NK-92 treated with Interleukin-12 subunit alpha and Interleukin-12 subunit beta, amount 100 ng/mL, for 24 hours (cell line): ENCODE results near the gene ING4.
A peak's percentile ranks its signal among the peaks of the same experiment; 100 is the strongest.

ENCODE experiments used
- DNase-seq: peaks from one replicate; lab custom pipeline; 2025; lab: John Stamatoyannopoulos, UW

ING4 gene

GRCh38 chr12:6688543-6688998 is 25.7 kb upstream of the ING4 start:
- peak; percentile 15 for DNase-seq

GRCh38 chr12:6685814-6686213 is 22.9 kb upstream of the ING4 start:
- DNase-seq = no peak

- no peak for DNase-seq
Observed at GRCh38 chr12:6684609-6685008, 21.7 kb upstream of the ING4 start.

- DNase-seq = no peak
Observed at GRCh38 chr12:6676962-6677361, 14.0 kb upstream of the ING4 start.

GRCh38 chr12:6672143-6672542 is 9.2 kb upstream of the ING4 start:
- DNase-seq = no peak

- DNase-seq = no peak
Observed at GRCh38 chr12:6667559-6668210, 4.8 kb upstream of the ING4 start.

GRCh38 chr12:6666211-6666610 is 3.3 kb upstream of the ING4 start:
- DNase-seq = no peak

GRCh38 chr12:6664902-6665301 is 2.0 kb upstream of the ING4 start:
- no peak for DNase-seq

GRCh38 chr12:6662602-6662905 is 365 bp downstream of the ING4 start:
- DNase-seq = no peak

GRCh38 chr12:6653987-6654386 is 8.9 kb downstream of the ING4 start:
- DNase-seq = no peak

GRCh38 chr12:6653342-6653741 is 9.6 kb downstream of the ING4 start:
- DNase-seq = no peak

- no peak for DNase-seq
Observed at GRCh38 chr12:6652391-6652790, 10.5 kb downstream of the ING4 start.

GRCh38 chr12:6650832-6651231 is 12.1 kb downstream of the ING4 start:
- DNase-seq = no peak

- DNase-seq = no peak
Observed at GRCh38 chr12:6647083-6647604, 15.8 kb downstream of the ING4 start, which contains the start of gene ACRBP. TSS of gene ACRBP (minus strand) at chr12:6647432. CDS start at chr12:6647366, 66 bp downstream.

GRCh38 chr12:6646276-6647082 is 16.4 kb downstream of the ING4 start:
- DNase-seq = no peak

- no peak for DNase-seq
Observed at GRCh38 chr12:6644903-6645302, 18.0 kb downstream of the ING4 start.

- no peak for DNase-seq
Observed at GRCh38 chr12:6644257-6644596, 18.7 kb downstream of the ING4 start.

- DNase-seq = no peak
Observed at GRCh38 chr12:6643569-6644256, 19.2 kb downstream of the ING4 start.

GRCh38 chr12:6641131-6641530 is 21.8 kb downstream of the ING4 start:
- DNase-seq = no peak

GRCh38 chr12:6640497-6640896 is 22.4 kb downstream of the ING4 start:
- no peak for DNase-seq

- DNase-seq = no peak
Observed at GRCh38 chr12:6639151-6639801, 23.6 kb downstream of the ING4 start.

- no peak for DNase-seq
Observed at GRCh38 chr12:6638305-6638704, 24.6 kb downstream of the ING4 start.
